GM12892 (cell line): ENCODE data around the gene SERTAD1.

Experiments used
- POLR2A ChIP-seq: IDR thresholded peaks from 2 replicates; pipeline ENCODE4 v1.6.1; 2011; ENCODE audit warnings: low read depth, low read length, control low read depth
- TAF1 ChIP-seq: IDR thresholded peaks from 2 replicates; pipeline ENCODE4 v1.6.1; 2011; ENCODE audit warnings: low read depth, mild to moderate bottlenecking, control low read depth, low read length, borderline replicate concordance

DNA sequence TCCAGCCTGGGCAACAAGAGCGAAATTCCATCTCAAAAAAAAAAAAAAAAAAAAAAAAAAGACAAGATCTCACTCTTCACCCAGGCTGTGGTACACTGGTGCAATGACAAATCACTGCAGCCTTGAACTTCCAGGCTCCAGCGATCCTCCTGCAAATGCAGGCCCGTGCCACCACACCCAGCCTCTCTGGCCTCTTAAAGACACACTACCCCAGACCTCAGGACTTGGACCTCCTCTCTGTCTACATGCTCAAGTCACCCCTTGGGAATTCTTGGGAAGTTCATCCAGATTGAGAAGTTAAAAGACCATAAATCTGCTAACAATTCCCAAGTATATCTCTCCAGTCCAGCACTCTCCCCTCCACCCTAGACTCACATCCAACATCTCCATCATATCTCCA is 25.2 kb downstream of the SERTAD1 start:
- TF ChIP-seq TAF1 (no peak), POLR2A (no peak)
